GM12801 (cell line): Measurements from ENCODE around the gene DIPK1A.

Experiments
- CTCF ChIP-seq: IDR thresholded peaks from one replicate; pipeline ENCODE4 v1.5.1; 2011; ENCODE audit warnings: control low read depth; ENCODE audit not compliant: insufficient read length; ENCODE audit errors: extremely low read depth

Gene DIPK1A

GRCh38 chr1:92956254-92957029, 4.8 kb downstream of the DIPK1A start:
- TF ChIP-seq CTCF = no peak

DNA sequence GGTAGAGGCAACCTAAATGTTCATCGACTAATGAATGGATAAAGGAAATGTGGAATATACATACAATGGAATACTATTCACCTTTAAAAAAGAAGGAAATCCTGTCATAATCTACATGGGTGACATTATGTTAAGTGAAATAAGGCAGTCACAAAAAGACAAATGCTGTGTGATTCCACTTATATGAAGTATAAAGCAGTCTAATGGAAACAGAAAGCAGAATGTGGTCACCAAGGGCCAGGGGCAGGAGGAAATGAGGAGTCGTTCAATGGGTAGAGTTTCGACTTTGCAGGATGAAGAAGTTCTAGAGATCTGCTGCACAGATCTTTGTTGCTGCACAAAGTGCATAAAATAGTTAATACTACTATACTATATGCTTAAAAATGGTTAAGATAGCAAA, 7.8 kb downstream of the DIPK1A start:
- no peak for TF ChIP-seq CTCF

DNA sequence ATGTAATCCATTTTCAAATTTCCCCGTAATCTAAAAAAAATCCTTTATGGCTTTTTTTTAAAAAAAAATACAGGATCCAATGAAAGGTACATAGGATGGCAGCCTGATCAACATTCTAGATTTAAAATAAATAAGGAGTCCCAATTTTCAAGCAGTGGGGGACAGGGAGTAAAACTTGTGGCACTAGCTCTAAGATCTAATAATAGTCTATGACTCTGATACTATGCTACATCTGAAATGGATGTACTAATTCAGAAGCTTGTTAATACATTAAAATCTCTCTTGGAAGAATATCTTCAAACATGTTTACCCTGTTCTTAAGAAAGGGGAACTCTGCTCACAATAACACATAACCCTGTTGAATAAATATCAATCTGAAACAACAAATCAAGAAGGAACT, 8.5 kb downstream of the DIPK1A start:
- no peak for TF ChIP-seq CTCF

- TF ChIP-seq CTCF = no peak
Observed at GRCh38 chr1:92951141-92951582, 10.1 kb downstream of the DIPK1A start.

GRCh38 chr1:92949937-92950817, 11.1 kb downstream of the DIPK1A start:
- TF ChIP-seq CTCF = no peak

GRCh38 chr1:92948071-92948470, 13.2 kb downstream of the DIPK1A start:
- TF ChIP-seq CTCF = no peak

DNA sequence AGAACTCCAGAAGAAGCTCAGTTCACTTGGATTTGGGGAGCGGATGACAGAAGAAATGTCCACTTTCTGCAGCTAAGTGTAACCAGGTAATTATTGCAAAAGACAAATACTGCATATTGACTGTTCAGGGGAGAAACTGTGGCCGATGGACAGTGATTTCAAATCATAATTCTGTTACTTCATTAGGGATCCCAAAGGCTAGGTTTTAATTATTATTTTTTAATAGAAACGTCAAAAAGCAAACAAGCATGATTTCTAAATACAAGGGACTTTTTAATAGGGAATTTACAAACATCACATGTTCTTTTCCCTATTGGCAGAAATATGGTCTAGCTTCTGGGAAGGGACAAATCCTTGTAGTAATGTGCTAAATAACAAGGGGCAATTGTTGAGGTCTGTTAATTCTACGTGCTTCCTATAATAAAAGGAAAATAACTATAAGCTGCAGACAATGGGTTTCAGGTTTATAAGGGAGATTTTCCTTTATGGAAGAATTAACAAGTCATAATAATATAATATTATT, 15.5 kb downstream of the DIPK1A start:
- TF ChIP-seq CTCF = no peak
